ENCODE measurements around the gene GPR15.

The GPR15 gene

DNA sequence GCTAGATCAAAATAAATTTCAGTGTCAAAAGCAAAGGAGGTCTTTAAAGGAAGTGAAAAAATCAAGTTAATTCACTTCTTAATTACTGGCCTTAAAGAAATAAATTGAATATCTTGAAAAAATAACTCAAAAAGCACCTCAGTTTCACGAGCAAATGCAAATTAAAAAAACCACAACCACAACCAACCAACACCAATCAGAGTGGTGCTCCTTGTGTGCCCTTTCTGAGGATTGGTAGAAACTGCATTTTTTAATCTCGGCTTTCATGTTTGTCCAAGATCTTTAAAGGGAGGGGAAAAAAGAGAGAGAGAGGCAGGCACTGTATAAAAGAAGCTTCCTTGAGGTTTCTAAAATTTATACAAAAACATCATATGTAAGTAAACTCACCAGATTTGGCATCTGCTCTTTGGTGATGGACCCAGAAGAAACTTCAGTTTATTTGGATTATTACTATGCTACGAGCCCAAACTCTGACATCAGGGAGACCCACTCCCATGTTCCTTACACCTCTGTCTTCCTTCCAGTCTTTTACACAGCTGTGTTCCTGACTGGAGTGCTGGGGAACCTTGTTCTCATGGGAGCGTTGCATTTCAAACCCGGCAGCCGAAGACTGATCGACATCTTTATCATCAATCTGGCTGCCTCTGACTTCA, at the start of gene GPR15:
GPR15 (plus strand) TSS at position 357 of the 653 bp plus-strand sequence; CDS start at position 413, 56 bp downstream.
- DNase-seq (ENCODE audit: low read depth), result no peak

DNA sequence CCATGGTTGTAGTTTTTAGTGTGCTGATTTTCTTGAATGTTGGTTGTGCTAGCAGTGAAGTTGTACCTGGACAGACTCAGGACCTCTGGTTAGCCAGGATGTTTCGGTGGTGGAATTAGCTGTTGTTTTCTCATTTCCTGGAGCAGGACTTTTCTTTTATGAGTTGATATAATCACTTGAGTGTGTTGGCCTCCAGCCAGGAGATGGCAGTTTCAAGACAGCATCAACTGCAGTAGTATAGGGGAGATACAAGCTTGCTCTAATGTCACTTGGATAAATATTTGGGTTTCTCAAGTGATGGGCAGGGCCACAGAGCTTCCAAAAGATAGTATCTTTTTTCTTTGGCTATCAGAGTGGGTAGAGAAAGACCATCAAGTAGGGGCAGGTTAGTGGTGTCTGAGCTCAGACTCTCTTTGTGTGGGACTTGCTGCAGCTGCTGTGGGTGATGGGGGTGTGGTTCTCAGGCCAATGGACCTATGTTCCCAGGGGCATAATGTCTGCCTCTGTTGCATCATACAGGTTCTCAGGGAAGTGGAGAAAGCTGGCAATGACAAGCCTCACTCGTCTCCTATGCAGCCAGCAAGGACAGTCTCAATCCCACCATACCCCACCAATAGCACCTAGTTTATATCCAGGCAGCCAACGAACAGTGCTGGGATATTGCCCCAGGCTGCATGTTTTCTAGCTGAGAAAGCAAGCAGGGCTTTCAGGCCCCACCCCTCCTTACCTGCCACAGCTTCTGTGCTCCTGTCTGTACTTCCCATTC, 48.9 kb upstream of the GPR15 start:
- DNase-seq (ENCODE audit: low read depth), result no peak

DNA sequence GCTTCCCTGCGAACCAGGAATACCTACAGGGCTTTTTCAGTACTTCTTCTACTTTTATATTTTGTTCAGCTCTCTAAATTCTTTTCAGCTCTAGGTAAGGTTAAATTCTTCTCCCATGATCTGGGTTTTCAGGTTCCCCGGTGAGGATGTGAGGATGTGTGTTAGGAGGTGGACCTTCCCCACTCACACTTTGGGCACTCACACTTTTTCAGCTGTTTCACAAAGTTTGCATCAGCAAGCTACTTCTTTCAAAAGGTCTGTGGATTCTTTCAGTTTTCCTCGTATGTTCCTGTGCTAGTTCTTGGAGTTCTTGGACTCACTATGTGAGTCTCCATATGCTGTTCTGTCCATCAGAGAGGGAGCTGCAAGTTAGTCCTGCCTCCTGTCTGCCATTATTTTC, 48.2 kb upstream of the GPR15 start:
- no peak for DNase-seq (ENCODE audit: low read depth)

DNA sequence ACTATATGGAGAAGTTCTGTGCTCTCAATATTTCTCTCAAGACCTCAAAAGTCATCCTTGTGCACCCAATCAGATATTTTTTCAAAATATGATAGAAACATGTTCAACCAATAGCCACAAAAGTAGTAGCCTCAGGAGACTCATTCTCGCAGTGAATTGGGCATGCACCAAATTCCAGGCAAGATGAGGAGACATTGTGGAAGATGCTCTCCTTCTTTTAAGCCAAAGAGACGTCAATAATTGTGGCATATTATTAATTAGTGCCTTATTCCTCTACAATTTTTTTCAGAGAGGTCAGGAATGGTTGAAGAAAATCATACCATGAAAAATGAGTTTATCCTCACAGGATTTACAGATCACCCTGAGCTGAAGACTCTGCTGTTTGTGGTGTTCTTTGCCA, 34.4 kb upstream of the GPR15 start, which contains the start of gene OR5K2:
OR5K2 (plus strand) TSS at position 301 of the 400 bp plus-strand sequence; CDS start at position 301, 0 bp downstream.
- DNase-seq (ENCODE audit: low read depth), result no peak

DNA sequence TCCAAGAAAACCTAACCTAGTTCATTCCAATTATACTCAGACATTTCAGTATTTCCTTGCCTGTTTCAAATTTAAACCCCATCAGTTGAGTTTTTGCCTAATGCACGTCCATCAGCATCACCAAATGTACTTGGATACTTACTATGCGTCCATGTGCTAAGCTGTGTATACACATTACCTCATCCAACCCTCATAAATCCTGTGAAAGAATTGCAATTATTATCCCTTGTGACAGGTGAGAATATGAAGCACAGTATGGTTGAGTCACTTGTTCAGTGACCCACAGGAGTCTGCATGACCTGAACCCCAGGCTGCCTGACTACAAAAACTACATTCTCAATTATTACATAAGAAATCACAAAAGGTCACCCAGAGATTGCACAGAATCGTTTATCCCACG, 31.8 kb upstream of the GPR15 start:
- DNase-seq (ENCODE audit: low read depth), result no peak

DNA sequence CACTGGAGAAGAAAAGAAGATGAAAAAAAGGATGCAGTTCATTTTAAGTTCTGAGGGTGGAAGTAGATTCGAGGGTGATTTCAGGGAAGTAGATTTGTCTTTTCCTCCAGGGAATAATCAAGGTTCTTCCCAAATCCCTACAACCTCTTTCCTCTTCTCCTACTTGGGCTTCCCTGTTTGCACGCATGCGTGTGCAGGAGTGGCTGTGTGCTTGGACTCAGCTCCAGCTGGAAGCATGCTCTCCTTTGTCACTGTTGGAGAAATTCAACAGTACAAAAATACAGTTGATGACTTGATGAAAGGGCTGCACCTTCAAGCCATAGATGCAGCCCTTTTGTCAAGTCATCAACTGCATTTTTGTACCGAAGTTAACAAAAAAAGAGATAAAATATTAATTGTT, 30.5 kb upstream of the GPR15 start:
- no peak for DNase-seq (ENCODE audit: low read depth)

DNA sequence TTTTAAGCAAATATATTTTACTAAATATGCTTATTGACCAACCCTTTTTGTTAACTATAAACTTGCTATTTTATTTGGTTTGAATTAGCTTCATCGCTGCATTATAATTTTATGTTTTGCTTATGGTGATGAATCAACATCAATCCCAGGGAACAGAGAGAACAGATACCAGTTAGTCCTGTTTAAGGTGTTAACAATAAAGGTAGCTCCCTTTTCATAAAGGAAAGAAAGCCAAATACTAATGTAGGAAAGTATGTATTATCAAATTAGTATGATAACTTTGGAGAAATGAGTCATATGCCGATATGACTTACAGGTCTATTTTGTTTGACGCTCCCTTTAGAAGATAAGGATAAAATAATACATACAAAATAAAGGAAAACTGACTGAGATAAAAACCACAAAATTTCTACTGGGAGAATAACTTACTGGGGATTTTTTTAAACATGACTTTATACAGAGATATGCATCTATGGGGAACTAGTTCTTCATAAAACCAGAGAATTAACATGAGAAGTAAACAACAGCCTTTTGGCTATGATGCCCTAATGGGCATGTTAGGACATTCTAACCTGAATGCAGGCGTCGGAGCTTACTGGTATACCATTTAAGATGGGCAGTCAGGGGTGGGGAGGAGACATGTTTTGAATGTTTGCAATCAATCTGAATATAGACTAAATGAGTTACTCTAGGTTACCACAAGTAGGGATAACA, 29.8 kb upstream of the GPR15 start:
- no peak for DNase-seq (ENCODE audit: low read depth)

DNA sequence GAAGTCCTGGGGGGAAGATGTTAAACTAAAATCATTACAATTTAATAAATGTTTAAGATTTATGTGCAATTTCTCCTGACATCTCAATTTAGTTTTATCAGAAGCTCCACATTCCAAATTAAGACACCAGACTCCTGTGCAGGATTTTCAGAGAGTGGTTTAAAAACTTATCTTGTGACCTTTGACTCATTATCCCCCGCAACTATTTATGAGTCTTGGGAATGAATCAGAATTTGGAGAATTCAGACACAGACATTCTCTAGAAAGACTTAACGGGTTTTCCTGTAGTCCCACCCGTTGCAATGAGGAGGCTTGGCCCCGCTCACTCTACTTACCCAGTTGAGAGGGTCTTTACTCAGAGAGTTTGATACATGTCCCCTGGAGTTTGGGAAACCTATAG, 27.2 kb upstream of the GPR15 start:
- no peak for DNase-seq (ENCODE audit: low read depth)

DNA sequence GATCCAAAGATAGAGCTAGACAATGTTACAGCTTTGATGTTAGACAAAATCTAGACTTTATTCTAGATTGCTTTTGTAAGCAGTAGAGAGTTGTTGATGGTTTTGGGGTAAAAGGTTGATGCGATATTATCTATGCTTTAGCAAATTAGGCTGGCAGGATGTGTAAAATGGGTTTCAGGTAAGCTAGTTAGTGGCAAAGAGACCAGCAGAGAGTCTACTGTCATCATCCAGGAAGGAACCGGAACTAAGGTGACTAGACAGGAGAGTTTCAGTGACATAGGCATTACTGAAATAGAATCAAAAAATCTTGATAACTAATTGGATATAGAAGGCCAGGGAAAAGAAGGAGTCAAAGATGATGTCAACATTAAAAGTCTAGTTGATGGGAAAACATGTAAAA, 23.2 kb upstream of the GPR15 start:
- DNase-seq (ENCODE audit: low read depth), result no peak

DNA sequence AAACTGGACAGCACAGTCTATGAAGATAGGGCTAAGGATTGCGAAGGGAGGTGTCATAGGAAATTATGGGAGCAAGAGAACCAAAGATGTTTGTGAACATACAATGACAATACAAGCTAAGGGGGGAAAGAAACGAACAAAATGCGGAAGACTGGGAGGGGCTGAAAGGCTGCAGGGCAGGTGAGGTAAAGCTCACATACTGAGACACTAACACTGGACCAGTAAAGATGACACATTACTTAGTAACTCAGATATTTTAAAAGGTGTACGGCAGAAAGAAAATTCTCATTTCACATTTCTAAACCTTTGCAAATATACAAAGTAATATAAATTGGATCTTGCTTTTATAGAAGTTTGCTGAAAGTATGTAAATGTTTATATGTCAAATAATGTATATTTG, 19.2 kb upstream of the GPR15 start:
- no peak for DNase-seq (ENCODE audit: low read depth)

DNA sequence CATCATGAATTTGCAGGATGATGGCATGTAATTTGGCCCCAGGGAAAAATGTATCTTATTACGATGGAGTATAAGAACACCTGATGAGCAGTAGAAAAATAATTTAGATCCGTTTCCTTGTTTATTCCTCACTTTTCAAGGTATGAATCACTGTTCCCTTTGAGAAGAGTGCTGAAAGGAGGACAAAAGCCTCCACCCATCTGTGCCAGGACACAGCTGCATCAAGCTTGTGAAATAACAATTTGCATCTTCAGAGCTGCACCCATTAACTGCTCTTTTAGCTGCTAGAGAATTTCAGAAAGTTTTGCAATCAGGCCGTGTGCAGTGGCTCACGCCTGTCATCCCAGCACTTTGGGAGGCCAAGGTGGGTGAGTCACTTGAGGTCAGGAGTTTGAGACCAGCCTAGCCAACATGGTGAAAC, 18.7 kb upstream of the GPR15 start:
- no peak for DNase-seq (ENCODE audit: low read depth)

DNA sequence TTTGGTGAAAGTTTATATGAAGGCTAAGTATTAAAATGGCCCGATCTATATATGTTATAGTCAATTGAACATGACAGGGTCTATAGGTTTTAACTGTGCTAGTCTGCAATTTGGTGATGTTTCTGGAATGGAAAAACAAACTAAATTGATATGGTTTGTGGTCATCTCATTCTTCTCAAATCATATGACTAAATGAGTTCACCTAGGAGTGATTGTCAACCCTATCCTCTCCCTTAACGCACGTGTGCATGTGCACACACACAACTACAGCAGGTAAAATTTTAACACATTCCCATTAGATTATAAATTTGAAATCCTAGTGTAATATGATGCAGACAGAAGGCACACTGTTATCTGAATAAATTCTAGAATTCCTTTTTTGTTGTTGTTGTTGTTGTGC, 18.0 kb upstream of the GPR15 start:
- DNase-seq (ENCODE audit: low read depth), result no peak

DNA sequence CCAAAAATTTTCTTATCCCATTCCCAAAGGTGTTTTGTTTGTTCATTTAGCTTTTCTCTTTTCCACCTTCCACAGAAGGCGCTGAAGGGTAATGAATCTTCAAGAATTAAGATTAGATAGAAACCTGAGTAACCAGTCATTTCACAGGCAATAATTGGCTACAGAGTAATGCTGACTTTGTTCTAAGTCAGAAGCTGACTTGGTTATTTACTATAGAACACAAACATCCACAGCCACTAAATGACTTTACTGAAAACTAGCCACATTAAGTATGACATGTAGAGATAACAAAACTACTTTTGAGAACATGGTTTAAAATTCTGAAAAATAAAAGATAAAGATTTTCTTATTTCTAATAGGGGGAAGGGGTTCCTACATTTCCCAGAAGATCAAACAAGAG, 16.8 kb upstream of the GPR15 start:
- DNase-seq (ENCODE audit: low read depth), result no peak

DNA sequence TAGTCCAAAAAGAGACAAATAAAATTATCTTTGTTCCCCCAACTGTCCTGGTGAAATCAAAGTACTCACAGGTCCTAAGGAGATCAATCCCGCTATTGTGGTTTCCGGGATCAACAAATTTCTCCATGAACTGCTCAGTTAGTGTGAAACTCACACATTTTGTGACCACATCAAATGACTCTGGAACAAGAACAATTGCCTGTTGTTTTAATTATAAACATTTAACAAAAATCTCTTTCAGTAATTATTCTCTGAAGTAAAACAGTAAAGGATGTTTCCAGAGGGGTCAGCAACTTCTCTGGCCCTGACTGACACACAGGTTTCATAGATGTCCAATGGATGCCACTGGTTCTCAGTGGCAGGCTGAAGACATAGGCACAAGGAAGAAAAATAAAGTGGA, 13.0 kb upstream of the GPR15 start:
- DNase-seq (ENCODE audit: low read depth), result no peak

DNA sequence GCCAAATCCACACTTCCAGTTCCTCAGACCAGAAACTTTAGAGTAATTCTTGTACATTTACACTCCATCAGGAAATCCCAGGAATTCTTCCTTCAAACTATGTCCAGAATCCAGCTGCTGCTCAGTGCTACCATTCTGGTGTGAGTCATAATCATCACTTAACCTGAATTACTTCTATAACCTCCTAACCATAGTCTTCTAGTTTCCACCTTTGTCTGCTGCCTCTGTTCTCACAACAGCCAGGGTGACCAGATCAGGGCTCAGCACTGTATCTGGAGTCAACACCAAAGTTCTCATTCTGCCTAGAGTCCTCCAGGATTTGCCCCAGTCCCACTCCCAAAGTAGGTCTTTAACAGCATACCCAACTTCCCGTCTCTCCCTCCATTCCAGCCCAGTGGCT, 12.4 kb upstream of the GPR15 start:
- no peak for DNase-seq (ENCODE audit: low read depth)

DNA sequence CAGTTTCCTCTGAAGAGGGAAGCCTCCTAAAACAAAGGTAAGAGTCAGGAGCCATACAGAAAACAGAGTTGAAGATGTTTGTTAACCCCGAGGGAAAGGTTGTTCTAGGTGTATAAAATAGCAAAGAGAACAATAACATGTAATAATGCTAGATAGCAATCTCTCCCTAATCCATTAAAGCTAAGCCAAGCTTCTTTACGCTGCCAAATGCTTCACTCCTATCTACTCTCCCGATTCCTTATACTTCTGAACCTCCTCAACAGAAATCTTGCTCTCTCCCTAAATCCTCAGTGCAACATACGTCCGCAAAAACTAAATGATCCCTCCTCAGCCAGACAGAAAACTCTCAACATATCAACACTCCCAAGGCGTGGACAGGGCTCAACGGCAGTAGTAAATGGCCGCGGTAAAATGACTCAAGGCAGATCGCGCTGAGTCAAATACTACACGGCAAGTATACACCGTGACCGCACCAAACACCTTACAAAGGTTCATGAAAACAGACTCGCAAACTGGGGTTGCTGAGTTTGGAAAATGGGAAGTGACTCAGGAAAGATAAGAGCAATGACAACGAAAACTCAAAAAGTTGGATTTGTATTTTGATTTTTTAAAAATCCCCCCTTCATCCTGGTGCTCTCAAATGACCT, 9.8 kb upstream of the GPR15 start:
- DNase-seq (ENCODE audit: low read depth), result peak; percentile 32

DNA sequence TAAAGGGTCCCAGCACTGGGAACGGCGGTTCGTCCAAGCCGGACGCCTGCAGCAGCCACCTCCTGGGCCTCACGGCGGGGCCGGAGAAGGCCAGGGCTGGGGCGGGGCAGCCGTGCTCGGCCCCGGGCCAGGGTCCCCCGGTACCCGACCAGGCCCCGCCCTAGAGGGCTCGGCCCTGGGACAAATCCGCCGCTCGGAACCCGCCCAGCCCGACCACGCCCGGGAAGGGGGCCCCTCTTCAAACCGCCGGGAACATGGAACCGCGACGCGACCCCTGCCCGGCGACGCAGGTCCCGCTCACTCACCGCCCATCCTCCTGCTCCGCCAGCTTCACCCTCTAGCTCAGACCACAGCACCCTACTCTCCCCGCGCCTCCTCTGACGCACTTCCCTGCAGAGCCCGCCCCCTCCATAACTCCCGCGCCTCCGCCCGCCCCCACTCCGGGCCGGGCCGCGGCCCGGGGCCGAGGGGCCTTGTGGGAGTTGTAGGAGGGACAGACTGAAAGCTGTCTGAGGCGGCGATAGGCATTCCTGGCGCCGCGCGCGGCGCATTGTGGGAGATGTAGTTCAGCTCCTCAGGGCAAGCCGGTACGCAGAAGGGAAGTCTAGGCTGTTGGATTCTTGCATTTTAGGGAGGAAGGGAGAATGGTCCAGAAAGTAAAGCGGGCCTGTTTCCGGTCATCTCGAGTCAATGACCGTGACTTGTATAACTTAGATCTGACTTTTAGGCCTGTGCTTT, 9.1 kb upstream of the GPR15 start, which contains the start of gene CLDND1:
CLDND1 (minus strand) TSS at position 359 of the 738 bp plus-strand sequence. CDS start 1,478 bp downstream, outside the sequence.
- DNase-seq (ENCODE audit: low read depth), result peak; percentile 85

DNA sequence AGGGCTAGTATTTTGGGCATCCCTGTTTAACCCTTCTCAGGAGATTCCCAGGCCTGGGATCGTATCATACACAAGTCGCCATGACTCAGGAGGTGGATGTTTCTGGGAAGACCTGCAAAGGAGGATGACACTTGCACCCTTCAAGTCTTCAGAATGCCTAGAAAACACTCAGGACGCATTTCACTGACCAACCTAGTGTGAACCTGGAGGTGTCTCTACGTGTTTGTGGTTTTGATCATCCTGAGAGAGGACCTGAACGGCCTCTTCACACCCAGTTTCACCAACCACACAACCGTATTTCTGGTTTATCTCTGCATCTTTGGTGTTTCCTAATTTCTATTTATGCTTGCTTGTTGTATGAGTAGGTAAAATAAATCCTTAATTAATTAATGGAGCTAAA, 6.3 kb upstream of the GPR15 start:
- no peak for DNase-seq (ENCODE audit: low read depth)

DNA sequence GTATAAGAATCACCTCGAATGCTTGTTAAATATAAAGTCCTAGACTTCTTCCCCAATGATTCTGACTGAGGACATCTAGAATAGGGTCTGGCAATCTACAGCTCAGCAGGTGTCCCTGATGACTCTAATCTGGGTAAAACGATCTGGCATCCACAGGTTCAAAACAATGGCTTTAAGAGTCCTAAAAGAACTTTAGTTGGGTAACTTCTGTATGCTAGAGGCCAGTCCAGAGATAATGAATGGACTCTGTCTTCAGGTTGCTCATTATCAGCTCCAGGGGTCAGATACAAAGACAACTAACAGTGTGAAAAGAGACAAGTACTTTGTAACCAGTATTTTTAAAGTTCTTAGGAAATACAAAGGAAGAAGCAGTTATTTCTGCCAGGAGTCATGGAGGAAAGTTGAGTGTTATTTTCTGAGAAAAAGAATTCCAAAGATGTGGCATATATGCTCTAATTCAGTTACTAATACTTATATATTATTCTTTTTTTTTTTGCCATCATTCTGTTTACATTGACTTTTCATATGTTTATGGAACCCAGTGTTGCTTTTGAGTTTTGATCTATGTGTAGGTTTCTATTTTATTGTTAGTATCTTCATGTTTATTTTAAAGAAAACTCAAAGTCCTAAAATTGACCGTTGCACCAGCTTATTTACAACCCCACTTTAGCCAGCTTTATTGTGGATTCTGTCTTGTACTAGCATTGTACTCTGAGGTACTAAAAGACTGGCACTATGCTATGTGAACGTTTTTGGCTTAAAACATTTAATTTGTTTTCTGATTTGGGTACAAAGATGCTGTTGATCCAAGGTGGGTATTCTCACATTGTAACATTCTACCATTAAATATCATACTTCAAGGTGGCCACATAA, 3.1 kb upstream of the GPR15 start:
- no peak for DNase-seq (ENCODE audit: low read depth)

DNA sequence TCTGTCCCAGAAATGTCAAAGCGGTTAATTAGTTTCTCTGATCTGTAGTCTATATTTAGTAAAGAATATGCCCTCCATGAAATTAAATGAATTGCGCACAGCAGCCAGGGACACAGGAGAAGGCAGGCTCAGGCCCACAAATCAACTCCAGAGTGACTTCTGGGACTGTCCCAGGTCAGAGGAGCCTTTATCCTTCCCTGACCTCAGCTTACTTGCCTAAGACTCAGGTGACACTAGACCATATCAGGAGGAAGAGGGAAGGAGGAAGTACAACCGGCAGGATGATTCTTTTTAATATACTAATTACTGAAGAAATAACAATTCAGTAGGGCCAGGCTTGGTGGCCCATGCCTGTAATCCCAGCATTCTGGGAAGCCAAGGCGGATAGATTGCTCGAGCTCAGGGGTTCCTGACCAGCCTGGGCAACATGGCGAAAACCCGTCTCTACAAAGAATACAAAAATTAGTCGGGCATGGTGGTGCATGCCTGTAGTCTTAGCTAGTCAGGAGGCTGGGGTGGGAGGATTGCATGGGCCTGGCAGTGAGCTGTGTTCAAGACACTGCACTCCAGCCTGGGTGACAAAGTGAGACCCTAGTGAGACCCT, 1.8 kb upstream of the GPR15 start:
- no peak for DNase-seq (ENCODE audit: low read depth)

Data from stimulated activated CD8-positive, alpha-beta memory T cell treated with anti-CD3 and anti-CD28 coated beads, Interleukin-7, amount 100 ng/mL, for 24 hours (primary cell).